Adrenal gland (tissue), 12 donors: ENCODE data around the gene USP10. TPM values are rescaled to one million over a fixed set of nuclear protein-coding genes. Genes with fewer than 3 reads are reported as not detected.

Source experiments
- DNase-seq, 7 donors: peaks; one replicate each; pipeline ENCODE4 v3.0.0-alpha.2; 2019 to 2020
- H3K27ac ChIP-seq, 5 donors: fragments of 200-600 bp; sonication (generic) in 4 of 5; 1 replicate in 3 of 5; 2 replicates in 2 of 5; pipeline versions ENCODE4 v1.5.1 to v1.8.0; 2016 to 2020; ENCODE audit warnings: mild to moderate bottlenecking in 1 of 5
- H3K27me3 ChIP-seq: fragments of 200-600 bp; 2 replicates; pipeline ENCODE4 v1.8.0; 2021
- H3K36me3 ChIP-seq, 2 donors: fragments of 200-600 bp; replicated peaks in 1 of 2; 1 replicate in 1 of 2; 2 replicates in 1 of 2; pipeline versions ENCODE4 v1.5.1 to v1.8.0; 2018 to 2022
- H3K4me1 ChIP-seq, 2 donors: fragments of 200-600 bp; replicated peaks in 1 of 2; 1 replicate in 1 of 2; 2 replicates in 1 of 2; pipeline versions ENCODE4 v1.5.1 to v1.8.0; 2018 to 2021
- H3K4me3 ChIP-seq, 4 donors: fragments of 200-600 bp; sonication (generic) in 3 of 4; one replicate each; pipeline ENCODE4 v1.5.1; 2016 to 2018
- H3K9me3 ChIP-seq, 3 donors: fragments of 200-600 bp; sonication (generic) in 1 of 3; replicated peaks in 1 of 3; 1 replicate in 2 of 3; 2 replicates in 1 of 3; pipeline versions ENCODE4 v1.5.1 to v1.8.0; 2016 to 2021
- POLR2A ChIP-seq, 2 donors: fragments of 450-650 bp; IDR thresholded peaks; one replicate each; pipeline ENCODE4 v1.6.1; 2017; ENCODE audit warnings: antibody characterized with exemption in 2 of 2, mild to moderate bottlenecking in 2 of 2, moderate library complexity in 1 of 2
- WGBS, 4 donors: extraction: QIAGEN DNeasy Blood & Tissue Kit in 2 of 4; methylation state at CpG; one replicate each; pipeline versions ENCODE4 v1.1.5 to v1.1.7; 2013 to 2017; 5-methylcytosine and 5-hydroxymethylcytosine counted together
- intact Hi-C, 2 donors: fragments of 100-400 bp; cut with DNase I; formaldehyde crosslinking; loops; one replicate each; pipeline versions ENCODE4 v1.14.1 to v1.15.0; 2022 to 2023
- polyA plus RNA-seq, 3 donors: library from polyadenylated mRNA; stranded (reverse); fragments of 200-250 nt in 2 of 3; fragments of 350-450 nt in 1 of 3; fragmentation: Illumina TruSeq in 1 of 3; extraction: RNeasy Lipid Tissue Mini Kit (QIAGEN cat#74804) in 1 of 3; gene quantifications; one replicate each; pipeline ENCODE4 v1.2.3, GENCODE V29; 2013 to 2014
- total RNA-seq, 9 donors: library from RNA; depleted of rRNA in 4 of 9; stranded (reverse); fragments of >200 nt in 4 of 9; fragments of 120-200 nt in 1 of 9; fragmentation: NEBNext Ultra II Directional in 1 of 9; extraction: Animal tissue kit (Norgen Biotek cat#: 25700) in 1 of 9; gene quantifications; one replicate each; pipeline versions ENCODE4 v1.1.0 to v1.2.4, GENCODE V29; 2013 to 2023
- TF ChIP-seq, protein P1 (sequence below), 6 experiments: fragments of 450-650 bp in 4 of 6; fragments of 200-600 bp in 2 of 6; sonication (generic) in 1 of 6; IDR thresholded peaks; 1 replicate in 5 of 6; 2 replicates in 1 of 6; pipeline versions ENCODE4 v1.5.1 to v1.8.0; 2016 to 2021; ENCODE audit warnings: antibody characterized with exemption in 6 of 6, mild to moderate bottlenecking in 2 of 6, moderate library complexity in 1 of 6
- donor health status: healthy with polysubstance abuse.
- donor health status: Bipolar disorder and iron deficiency.
- donor health status: DM: yes; HTN: yes; CAD: no.
- donor health status: DM: no; HTN: no; CAD: no.
- donor health status: DM: no; HTN: no; CAD: no.
- donor health status: DM: yes; HTN: yes; CAD: no.

The USP10 gene
- total and polyA plus RNA-seq, 12 donors: 16.2 to 154 (median 60.4) TPM

DNA sequence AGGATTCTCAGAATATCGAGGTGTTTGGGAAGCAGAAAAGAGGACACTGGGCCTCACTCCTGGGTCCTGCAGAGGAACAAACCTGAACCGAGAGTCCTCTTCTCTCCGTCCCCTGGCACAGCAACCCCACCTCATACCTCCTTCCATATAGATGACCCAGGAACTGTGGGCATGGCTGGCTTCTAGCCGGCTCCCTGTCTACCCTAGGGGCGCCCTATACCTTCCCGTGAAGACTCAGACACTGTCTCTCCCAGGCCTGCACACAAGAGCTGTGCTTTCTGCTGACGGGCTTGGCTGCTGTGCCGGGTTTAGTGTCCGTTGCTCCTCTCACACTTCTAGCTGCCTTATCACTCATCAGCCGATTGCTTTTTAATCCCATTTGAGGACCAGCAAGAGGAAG is 73.5 kb downstream of the USP10 start:
- intact Hi-C loops: no loop called here
- TF ChIP-seq POLR2A (IDR thresholded peaks at IDR 0.05): no peak
- TF ChIP-seq, protein P1, sequence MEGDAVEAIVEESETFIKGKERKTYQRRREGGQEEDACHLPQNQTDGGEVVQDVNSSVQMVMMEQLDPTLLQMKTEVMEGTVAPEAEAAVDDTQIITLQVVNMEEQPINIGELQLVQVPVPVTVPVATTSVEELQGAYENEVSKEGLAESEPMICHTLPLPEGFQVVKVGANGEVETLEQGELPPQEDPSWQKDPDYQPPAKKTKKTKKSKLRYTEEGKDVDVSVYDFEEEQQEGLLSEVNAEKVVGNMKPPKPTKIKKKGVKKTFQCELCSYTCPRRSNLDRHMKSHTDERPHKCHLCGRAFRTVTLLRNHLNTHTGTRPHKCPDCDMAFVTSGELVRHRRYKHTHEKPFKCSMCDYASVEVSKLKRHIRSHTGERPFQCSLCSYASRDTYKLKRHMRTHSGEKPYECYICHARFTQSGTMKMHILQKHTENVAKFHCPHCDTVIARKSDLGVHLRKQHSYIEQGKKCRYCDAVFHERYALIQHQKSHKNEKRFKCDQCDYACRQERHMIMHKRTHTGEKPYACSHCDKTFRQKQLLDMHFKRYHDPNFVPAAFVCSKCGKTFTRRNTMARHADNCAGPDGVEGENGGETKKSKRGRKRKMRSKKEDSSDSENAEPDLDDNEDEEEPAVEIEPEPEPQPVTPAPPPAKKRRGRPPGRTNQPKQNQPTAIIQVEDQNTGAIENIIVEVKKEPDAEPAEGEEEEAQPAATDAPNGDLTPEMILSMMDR (IDR thresholded peaks at IDR 0.05): no peak
- H3K4me3 ChIP-seq: no peak overlapping the region
- H3K27me3 ChIP-seq: no peaks in the 10 kb centered on the region
- peaks cover 0 to 7% of the 10 kb centered on the region in 2 donors for H3K4me1 ChIP-seq
- H3K9me3 ChIP-seq: no peaks in the 10 kb centered on the region
- peaks cover 0 to 46% of the 10 kb centered on the region in 2 donors for H3K36me3 ChIP-seq
- WGBS, 4 donors: 92 to 95% (median 93%) methylated on average over 10 of the region's 10 CpGs
- no peak overlapping the region for H3K27ac ChIP-seq
- DNase-seq: no peak

DNA sequence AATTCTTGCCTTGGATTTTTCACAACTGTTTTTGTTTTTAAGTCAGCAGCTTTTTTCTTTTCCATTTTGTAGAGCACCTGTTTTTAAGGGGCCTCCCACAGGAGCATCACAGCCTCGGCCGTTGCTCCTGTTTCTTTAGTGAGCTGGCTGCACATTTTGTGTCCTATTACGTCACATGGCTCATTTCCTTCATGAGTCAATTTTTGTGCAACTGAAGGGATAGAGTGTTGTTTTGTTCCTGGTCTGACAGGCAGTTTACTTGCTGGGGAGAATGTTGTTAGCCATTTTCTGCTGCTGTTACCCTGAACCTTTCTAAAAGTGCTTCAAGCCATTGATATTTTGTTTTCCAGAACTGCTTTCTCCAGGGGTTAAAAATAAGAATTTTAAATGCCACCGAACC is 75.0 kb downstream of the USP10 start:
- DNase-seq: peak in 3 of 7 donors; percentile 38 to 51 (median 47)

DNA sequence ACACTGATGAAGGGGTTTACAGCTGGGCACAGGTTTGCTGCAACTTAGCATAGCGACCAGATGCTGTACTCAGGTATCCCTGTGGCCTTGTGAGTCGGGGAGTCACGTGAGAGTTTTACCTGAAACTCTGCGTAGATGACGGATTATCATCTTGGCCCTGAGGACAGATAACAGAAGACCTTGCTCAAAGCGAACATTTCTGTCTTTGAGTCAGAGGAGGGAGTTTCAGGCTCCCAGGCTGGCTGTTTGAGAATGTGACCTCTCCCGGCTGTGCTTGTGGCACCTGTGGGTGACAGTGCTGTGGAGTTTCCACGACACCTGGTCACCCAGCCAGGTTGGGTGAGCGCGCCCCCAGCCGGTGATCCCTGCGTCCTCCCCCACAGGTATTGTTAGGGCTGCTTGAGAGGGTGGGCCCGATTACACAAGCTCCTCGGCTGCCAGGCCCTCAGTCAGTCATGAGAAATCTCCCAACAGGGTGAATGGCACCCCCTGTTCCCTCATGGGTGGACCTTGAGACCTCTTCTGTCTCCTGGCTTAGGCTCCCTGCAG is 75.5 kb downstream of the USP10 start:
- peak in 2 of 7 donors; percentile 29 to 39 for DNase-seq
- H3K36me3 ChIP-seq: peaks cover 0 to 64% of the 10 kb centered on the region in 2 donors
- intact Hi-C loops: no loop called here
- H3K4me3 ChIP-seq: no peak overlapping the region
- no peaks in the 10 kb centered on the region for H3K27me3 ChIP-seq
- 55 to 75% (median 64%) methylated on average over 9 to 14 of the region's 14 CpGs for WGBS, 4 donors
- H3K27ac ChIP-seq: peak overlapping the region in 2 of 5 donors; percentile 26 to 59
- no peaks in the 10 kb centered on the region for H3K9me3 ChIP-seq
- TF ChIP-seq POLR2A (IDR thresholded peaks at IDR 0.05): no peak
- TF ChIP-seq, protein P1 (IDR thresholded peaks at IDR 0.05): no peak
- peaks cover 0 to 7% of the 10 kb centered on the region in 2 donors for H3K4me1 ChIP-seq

More for the DNA sequence above, 75.0 kb downstream of the USP10 start:
- H3K27ac ChIP-seq: peak overlapping the region in 2 of 5 donors; percentile 26 to 59
- H3K4me3 ChIP-seq: no peak overlapping the region
- no peaks in the 10 kb centered on the region for H3K9me3 ChIP-seq
- intact Hi-C loops: no loop called here
- peaks cover 0 to 7% of the 10 kb centered on the region in 2 donors for H3K4me1 ChIP-seq
- TF ChIP-seq POLR2A (IDR thresholded peaks at IDR 0.05): no peak
- TF ChIP-seq, protein P1 (IDR thresholded peaks at IDR 0.05): no peak
- no peaks in the 10 kb centered on the region for H3K27me3 ChIP-seq
- WGBS, 4 donors: 31 to 50% (median 44%) methylated on average over 4 of the region's 4 CpGs
- H3K36me3 ChIP-seq: peaks cover 0 to 58% of the 10 kb centered on the region in 2 donors

DNA sequence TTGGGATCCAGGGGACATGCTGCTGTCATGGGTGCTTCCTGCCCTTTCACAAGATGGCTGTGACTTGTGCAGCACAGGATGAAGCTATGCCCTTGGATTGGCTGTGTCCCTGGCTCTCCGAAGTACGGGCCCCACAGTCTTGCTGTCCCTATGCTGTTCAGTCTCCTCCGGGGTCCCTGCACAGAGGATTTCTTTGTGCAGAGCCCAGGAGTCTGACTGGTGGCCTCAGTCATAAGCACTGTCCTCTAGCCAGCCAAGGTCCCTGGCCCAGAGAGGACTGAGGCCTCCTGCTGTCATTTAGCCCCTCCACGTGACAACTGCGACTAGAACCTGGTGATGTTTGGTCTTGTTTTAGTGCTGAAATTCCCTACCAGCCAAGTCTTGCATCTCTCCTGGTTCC is 77.6 kb downstream of the USP10 start:
- Histone ChIP-seq H3K4me3 (no peak overlapping the region), H3K4me1 (peaks cover 0 to 7% of the 10 kb centered on the region in 2 donors), H3K27me3 (no peaks in the 10 kb centered on the region), H3K36me3 (peaks cover 0 to 64% of the 10 kb centered on the region in 2 donors), H3K9me3 (no peaks in the 10 kb centered on the region), H3K27ac (no peak overlapping the region)
- TF ChIP-seq, protein P1 (IDR thresholded peaks at IDR 0.05): no peak
- no peak for TF ChIP-seq POLR2A (IDR thresholded peaks at IDR 0.05)
- 80 to 96% (median 92%) methylated on average over 1 to 5 of the region's 5 CpGs for WGBS, 4 donors
- no peak for DNase-seq
- intact Hi-C loops: no loop called here
